ENCODE measurements around the gene ERBB4.
"Not testable (repeated sequence)": the region's sequence is repeated elsewhere in the genome, so short reads cannot be mapped to it uniquely, and the experiment has no call there.

The ERBB4 gene

DNA sequence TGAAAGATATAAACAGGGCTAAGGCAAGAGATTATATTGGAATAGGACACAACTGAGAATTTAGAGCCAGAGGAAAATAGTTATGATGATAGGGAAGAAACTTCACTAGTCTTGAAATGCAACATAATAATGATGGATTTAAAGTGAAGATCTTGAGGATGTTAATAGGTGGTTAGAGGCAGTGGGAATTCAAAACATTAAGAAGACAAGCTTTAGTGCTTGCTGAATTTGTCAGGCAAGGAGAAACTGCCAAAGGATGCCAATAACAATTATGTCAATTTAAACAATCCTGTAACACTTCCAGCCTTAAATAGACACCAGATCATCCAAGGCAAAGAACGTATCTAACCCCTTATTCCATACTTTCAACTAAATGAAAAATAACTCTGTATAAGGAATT is 330.1 kb downstream of the ERBB4 start:
- DNase-seq: no peak
- no peak overlapping the region for H3K4me3 ChIP-seq (ENCODE audit: low read depth, low read length)
- H3K27me3 ChIP-seq (ENCODE audit: insufficient read depth, low read depth, severe bottlenecking): no peaks in the 10 kb centered on the region
- no peak for TF ChIP-seq CTCF (IDR thresholded peaks at IDR 0.05; ENCODE audit: low read depth, low read length)
- H3K27ac ChIP-seq: no peak overlapping the region
- no peaks in the 10 kb centered on the region for H3K9me3 ChIP-seq (ENCODE audit: severe bottlenecking)
- no peaks in the 10 kb centered on the region for H3K36me3 ChIP-seq

GRCh38 chr2:212197776-212198175 is 340.8 kb downstream of the ERBB4 start:
- Histone ChIP-seq H3K27ac (no peak overlapping the region), H3K4me3 (ENCODE audit: low read depth, low read length) (no peak overlapping the region), H3K9me3 (ENCODE audit: severe bottlenecking) (no peaks in the 10 kb centered on the region), H3K27me3 (ENCODE audit: insufficient read depth, low read depth, severe bottlenecking) (no peaks in the 10 kb centered on the region), H3K36me3 (no peaks in the 10 kb centered on the region)
- DNase-seq: no peak
- TF ChIP-seq CTCF (IDR thresholded peaks at IDR 0.05; ENCODE audit: low read depth, low read length): no peak

- no peak for DNase-seq
- no peak for TF ChIP-seq CTCF (IDR thresholded peaks at IDR 0.05; ENCODE audit: low read depth, low read length)
- Histone ChIP-seq H3K4me3 (ENCODE audit: low read depth, low read length) (no peak overlapping the region), H3K27me3 (ENCODE audit: insufficient read depth, low read depth, severe bottlenecking) (no peaks in the 10 kb centered on the region), H3K9me3 (ENCODE audit: severe bottlenecking) (no peaks in the 10 kb centered on the region), H3K36me3 (no peaks in the 10 kb centered on the region), H3K27ac (no peak overlapping the region)
Measured at GRCh38 chr2:212195626-212196025, 343.0 kb downstream of the ERBB4 start.

DNA sequence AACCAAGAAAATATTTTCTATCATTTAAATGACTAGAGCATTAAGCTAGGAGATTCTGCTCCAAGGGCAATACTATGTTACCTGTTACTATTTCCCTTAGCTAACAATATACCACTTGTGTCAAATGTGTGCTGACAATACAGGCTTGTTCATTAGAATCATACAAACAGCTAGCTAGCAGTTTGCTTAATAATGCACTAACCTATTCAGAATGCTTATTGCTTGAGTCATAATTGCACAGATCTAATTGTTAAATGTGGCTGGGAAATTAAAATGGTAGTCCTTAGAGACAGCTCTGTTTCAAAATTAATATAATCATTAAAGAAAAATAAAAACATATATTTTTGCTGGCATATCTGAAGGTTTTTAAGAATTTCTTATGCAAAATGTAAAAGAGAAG is 344.2 kb downstream of the ERBB4 start:
- no peak for DNase-seq

GRCh38 chr2:212193803-212194202 is 344.8 kb downstream of the ERBB4 start:
- DNase-seq: no peak
- no peak overlapping the region for H3K4me3 ChIP-seq (ENCODE audit: low read depth, low read length)
- no peaks in the 10 kb centered on the region for H3K36me3 ChIP-seq
- H3K27ac ChIP-seq: no peak overlapping the region
- TF ChIP-seq CTCF (IDR thresholded peaks at IDR 0.05; ENCODE audit: low read depth, low read length): no peak
- H3K27me3 ChIP-seq (ENCODE audit: insufficient read depth, low read depth, severe bottlenecking): no peaks in the 10 kb centered on the region
- H3K9me3 ChIP-seq (ENCODE audit: severe bottlenecking): no peaks in the 10 kb centered on the region

More for the DNA sequence above, 344.2 kb downstream of the ERBB4 start:
- no peaks in the 10 kb centered on the region for H3K27me3 ChIP-seq (ENCODE audit: insufficient read depth, low read depth, severe bottlenecking)
- H3K4me3 ChIP-seq (ENCODE audit: low read depth, low read length): no peak overlapping the region
- TF ChIP-seq CTCF (IDR thresholded peaks at IDR 0.05; ENCODE audit: low read depth, low read length): no peak
- no peak overlapping the region for H3K27ac ChIP-seq
- no peaks in the 10 kb centered on the region for H3K9me3 ChIP-seq (ENCODE audit: severe bottlenecking)
- no peaks in the 10 kb centered on the region for H3K36me3 ChIP-seq

GRCh38 chr2:212193056-212193455 is 345.5 kb downstream of the ERBB4 start:
- H3K27me3 ChIP-seq (ENCODE audit: insufficient read depth, low read depth, severe bottlenecking): no peaks in the 10 kb centered on the region
- H3K36me3 ChIP-seq: no peaks in the 10 kb centered on the region
- TF ChIP-seq CTCF (IDR thresholded peaks at IDR 0.05; ENCODE audit: low read depth, low read length): no peak
- H3K9me3 ChIP-seq (ENCODE audit: severe bottlenecking): no peaks in the 10 kb centered on the region
- no peak for DNase-seq
- H3K4me3 ChIP-seq (ENCODE audit: low read depth, low read length): no peak overlapping the region
- no peak overlapping the region for H3K27ac ChIP-seq

DNA sequence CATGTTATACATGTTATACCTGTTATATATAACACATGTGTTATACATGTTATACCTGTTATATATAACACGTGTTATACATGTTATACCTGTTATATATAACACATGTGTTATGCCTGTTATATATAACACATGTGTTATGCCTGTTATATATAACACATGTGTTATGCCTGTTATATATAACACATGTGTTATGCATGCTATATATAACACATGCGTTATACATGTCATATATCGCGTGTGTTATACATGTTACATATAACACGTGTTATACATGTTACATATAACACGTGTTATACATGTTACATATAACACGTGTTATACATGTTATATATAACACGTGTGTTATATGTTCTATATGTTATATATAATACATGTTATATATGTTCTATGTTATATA is 347.2 kb downstream of the ERBB4 start:
- H3K9me3 ChIP-seq (ENCODE audit: severe bottlenecking); H3K27ac ChIP-seq; H3K36me3 ChIP-seq; DNase-seq; H3K4me3 ChIP-seq (ENCODE audit: low read depth, low read length); H3K27me3 ChIP-seq (ENCODE audit: insufficient read depth, low read depth, severe bottlenecking): not testable (repeated sequence)
